HepG2 (cell line): ENCODE data around the gene PIP5K1A. TPM values are rescaled to one million over a fixed set of nuclear protein-coding genes. Genes with fewer than 3 reads are reported as not detected.

Experiments
- ATAC-seq: fragments of 200-7000 bp; cut with Tn5 transposase; 3 replicates; pipeline ENCODE4 v1.9.1; 2020; ENCODE audit warnings: mild to moderate bottlenecking, moderate library complexity
- BruUV-seq: library from RNA; stranded (reverse); fragments of 400-500 nt; replicated peaks from 2 replicates; lab custom pipeline; 2021; lab: Mats Ljungman, UMichigan
- CTCF ChIA-PET: fragments of 300-600 bp; formaldehyde crosslinking; extraction: SDS; loops from one replicate; lab custom pipeline; 2021; ENCODE audit warnings: low total read pairs, inconsistent platforms, low intra/inter-chr PET ratio; lab: Yijun Ruan, JAX
- POLR2A ChIA-PET: fragments of 350-600 bp; sonication (Branson Sonifier 250); formaldehyde crosslinking; loops from one replicate; lab custom pipeline; 2020; ENCODE audit warnings: antibody characterized with exemption, inconsistent platforms; lab: Yijun Ruan, JAX
- DNase-seq: peaks from one replicate; pipeline ENCODE4 v3.0.0-alpha.2; 2015; ENCODE audit warnings: low spot score
- FAIRE-seq: peaks from 3 replicates; lab custom pipeline; 2011; peaks lifted over from hg19 to GRCh38; lab: Jason Lieb, UNC
- H2AFZ ChIP-seq: one replicate; pipeline ENCODE4 v1.6.1; 2011; ENCODE audit warnings: low read length, inconsistent platforms
- H3K27ac ChIP-seq: fragments of 300-600 bp; 3 replicates; pipeline ENCODE4 v1.8.0; 2011; ENCODE audit warnings: mixed run types, mild to moderate bottlenecking, mixed read lengths, low read length, inconsistent platforms; ENCODE audit not compliant: insufficient read depth; ENCODE audit errors: extremely low read length
- H3K27me3 ChIP-seq, 2 experiments: fragments of 200-600 bp in 1 of 2; 2 replicates in 1 of 2; 3 replicates in 1 of 2; pipeline versions ENCODE4 v1.6.0 to v1.8.0; 2011; ENCODE audit warnings: low read length in 2 of 2, mild to moderate bottlenecking in 2 of 2, moderate library complexity in 2 of 2, inconsistent platforms in 1 of 2; ENCODE audit not compliant: insufficient read depth in 2 of 2, control insufficient read depth in 1 of 2
- H3K36me3 ChIP-seq, 2 experiments: fragments of 200-600 bp in 1 of 2; replicated peaks in 1 of 2; 2 replicates in 1 of 2; 3 replicates in 1 of 2; pipeline versions ENCODE4 v1.5.1 to v1.8.0; 2011; ENCODE audit warnings: low read length in 2 of 2, inconsistent platforms in 1 of 2; ENCODE audit not compliant: insufficient read depth in 2 of 2, control insufficient read depth in 1 of 2
- H3K4me1 ChIP-seq: 2 replicates; pipeline ENCODE4 v1.5.1; 2012; ENCODE audit warnings: low read length, inconsistent platforms; ENCODE audit not compliant: insufficient read depth
- H3K4me2 ChIP-seq: 2 replicates; pipeline ENCODE4 v1.6.0; 2011; ENCODE audit warnings: low read depth, low read length, inconsistent platforms
- H3K4me3 ChIP-seq, 3 experiments: fragments of 200-600 bp in 1 of 3; sonication (generic), shearing (Covaris generic) in 1 of 3; replicated peaks in 1 of 3; 2 replicates each; pipeline ENCODE4 v1.5.1; 2011 to 2016; ENCODE audit warnings: low read length in 3 of 3, inconsistent platforms in 2 of 3, low read depth in 2 of 3, mild to moderate bottlenecking in 2 of 3, control low read depth in 1 of 3, mixed read lengths in 1 of 3; ENCODE audit not compliant: insufficient read depth in 1 of 3
- H3K79me2 ChIP-seq: one replicate; pipeline ENCODE4 v1.6.1; 2011; ENCODE audit warnings: low read length, inconsistent platforms; ENCODE audit not compliant: insufficient read depth
- H3K9ac ChIP-seq: 2 replicates; pipeline ENCODE4 v1.6.0; 2011; ENCODE audit warnings: mild to moderate bottlenecking, low read depth, low read length, inconsistent platforms; ENCODE audit not compliant: insufficient read depth
- H3K9me3 ChIP-seq: 2 replicates; pipeline ENCODE4 v1.5.1; 2012; ENCODE audit warnings: mild to moderate bottlenecking, low read length
- H4K20me1 ChIP-seq: 2 replicates; pipeline ENCODE4 v1.6.0; 2011; ENCODE audit warnings: inconsistent platforms, mild to moderate bottlenecking, low read length, moderate library complexity; ENCODE audit not compliant: insufficient read depth
- EEA1 ChIP-seq: sonication (generic); formaldehyde crosslinking; IDR thresholded peaks from 2 replicates; pipeline ENCODE4 v1.5.1; 2020; ENCODE audit warnings: mild to moderate bottlenecking, missing genetic modification reagents, borderline replicate concordance
- FOXJ3 ChIP-seq: sonication (generic); formaldehyde crosslinking; IDR thresholded peaks from 2 replicates; pipeline ENCODE4 v1.4.0; 2020; ENCODE audit warnings: missing genetic modification reagents, mild to moderate bottlenecking, borderline replicate concordance
- HHEX ChIP-seq: IDR thresholded peaks from 2 replicates; pipeline ENCODE4 v1.6.1; 2016; ENCODE audit warnings: control low read depth
- HMGXB3 ChIP-seq: sonication (generic); formaldehyde crosslinking; IDR thresholded peaks from 2 replicates; pipeline ENCODE4 v1.4.0; 2020; ENCODE audit warnings: missing genetic modification reagents, borderline replicate concordance
- LBX2 ChIP-seq: sonication (generic); formaldehyde crosslinking; IDR thresholded peaks from 2 replicates; pipeline ENCODE4 v1.5.0; 2020; ENCODE audit warnings: missing genetic modification reagents, mild to moderate bottlenecking, borderline replicate concordance
- PBX2 ChIP-seq: IDR thresholded peaks from 2 replicates; pipeline ENCODE4 v1.6.1; 2016; ENCODE audit warnings: control low read depth
- PRMT3 ChIP-seq: sonication (generic); formaldehyde crosslinking; IDR thresholded peaks from 2 replicates; pipeline ENCODE4 v1.8.1; 2022; ENCODE audit warnings: low read depth, mild to moderate bottlenecking, moderate library complexity, missing genetic modification reagents, borderline replicate concordance
- RFXANK ChIP-seq: IDR thresholded peaks from 2 replicates; pipeline ENCODE4 v1.6.1; 2016
- SP1 ChIP-seq, 2 experiments: fragments of 450-650 bp in 1 of 2; sonication (generic) in 1 of 2; formaldehyde crosslinking in 1 of 2; IDR thresholded peaks; 2 replicates each; pipeline versions ENCODE4 v1.4.0 to v1.6.1; 2016 to 2020; ENCODE audit warnings: missing genetic modification reagents in 1 of 2
- ZBTB49 ChIP-seq: sonication (generic); formaldehyde crosslinking; IDR thresholded peaks from 2 replicates; pipeline ENCODE4 v1.4.0; 2020; ENCODE audit warnings: missing genetic modification reagents, borderline replicate concordance
- ZFP41 ChIP-seq: sonication (generic); formaldehyde crosslinking; IDR thresholded peaks from 2 replicates; pipeline ENCODE4 v1.4.0; 2020; ENCODE audit warnings: mild to moderate bottlenecking, missing genetic modification reagents, borderline replicate concordance
- ZNF414 ChIP-seq: sonication (generic); formaldehyde crosslinking; IDR thresholded peaks from 2 replicates; pipeline ENCODE4 v1.5.0; 2020; ENCODE audit warnings: missing genetic modification reagents
- ZNF576 ChIP-seq: sonication (generic); formaldehyde crosslinking; IDR thresholded peaks from 2 replicates; pipeline ENCODE4 v1.4.0; 2020; ENCODE audit warnings: mild to moderate bottlenecking, missing genetic modification reagents
- ZNF879 ChIP-seq: sonication (generic); formaldehyde crosslinking; IDR thresholded peaks from 2 replicates; pipeline ENCODE4 v1.8.1; 2023; ENCODE audit warnings: missing genetic modification reagents
- WGBS: methylation state at CpG from one replicate; pipeline ENCODE4 v1.1.6; 2017; ENCODE audit warnings: low lambda C conversion rate; 5-methylcytosine and 5-hydroxymethylcytosine counted together
- in situ Hi-C: cut with HindIII; loops from 2 replicates; pipeline ENCODE4 v1.10.0; 2017; ENCODE audit warnings: low pct_unique_long_range_greater_than_20kb; ENCODE audit not compliant: extremely low pct_ligation_motif_present
- intact Hi-C: fragments of 100-400 bp; cut with micrococcal nuclease; formaldehyde crosslinking; loops from one replicate; pipeline ENCODE4 v1.10.0; 2022; ENCODE audit not compliant: unreplicated experiment
- polyA plus RNA-seq, 8 experiments: library from polyadenylated mRNA; depleted of rRNA in 3 of 8; stranded (reverse) in 7 of 8; unstranded in 1 of 8; fragments of >200 nt; fragmentation: Illumina TruSeq in 4 of 8; extraction: Trizol in 4 of 8; gene quantifications; 2 replicates each; pipeline versions ENCODE4 v1.2.1 to v1.2.3, GENCODE V29; 2011 to 2016; ENCODE audit warnings: low read depth in 4 of 8, missing spikeins in 1 of 8, mixed read lengths in 1 of 8; ENCODE audit not compliant: insufficient read depth in 1 of 8
- total RNA-seq, 5 experiments: library from RNA; depleted of rRNA; stranded (reverse); fragments of >200 nt; fragmentation: Illumina TruSeq; extraction: Trizol; gene quantifications; 2 replicates each; pipeline ENCODE4 v1.2.3, GENCODE V29; 2016; ENCODE audit warnings: low read depth in 1 of 5

PIP5K1A gene
- total and polyA plus RNA-seq, 2 of the 13 experiments (the other 11 are each of a cell fraction or from before 2014, with no cell fraction given) = 45.3 to 65.1 TPM

GRCh38 chr1:151187205-151187604 lies 11.1 kb upstream of the PIP5K1A start:
- ChIA-PET POLR2A (no interaction called here), CTCF (no interaction called here)
- Histone ChIP-seq H3K9me3 (no peaks in the 10 kb centered on the region), H3K4me1 (peaks cover 29% of the 10 kb centered on the region), H3K4me2 (no peak overlapping the region), H2AFZ (no peak overlapping the region), H4K20me1 (no peaks in the 10 kb centered on the region), H3K27me3 (no peaks in the 10 kb centered on the region), H3K36me3 (peaks cover 5 to 24% of the 10 kb centered on the region in 2 experiments), H3K4me3 (no peak overlapping the region), H3K79me2 (peaks cover 15% of the 10 kb centered on the region), H3K27ac (no peak overlapping the region), H3K9ac (no peak overlapping the region)
- WGBS = 97% methylated on average over 1 of the region's 1 CpG
- intact Hi-C loops = no loop called here
- in situ Hi-C loops = no loop called here
- FAIRE-seq (no peak), ATAC-seq (no peak), DNase-seq (no peak)
- BruUV-seq = no TSS peak
- no peak for TF ChIP-seq FOXJ3 (CRISPR knock-in tag)
- TF ChIP-seq LBX2 (CRISPR knock-in tag) = no peak
- TF ChIP-seq ZNF879 (CRISPR knock-in tag) = no peak
- TF ChIP-seq PRMT3 (CRISPR knock-in tag) = no peak
- TF ChIP-seq ZNF576 (CRISPR knock-in tag) = no peak
- no peak for TF ChIP-seq ZNF414
- no peak for TF ChIP-seq RFXANK (CRISPR knock-in tag)
- no peak for TF ChIP-seq EEA1
- no peak for TF ChIP-seq ZFP41
- TF ChIP-seq HMGXB3 = no peak
- TF ChIP-seq HHEX (CRISPR knock-in tag) = no peak
- no peak for TF ChIP-seq SP1 (IDR thresholded peaks at IDR 0.05)
- TF ChIP-seq SP1 (CRISPR knock-in tag; IDR thresholded peaks at IDR 0.05) = no peak
- no peak for TF ChIP-seq ZBTB49 (CRISPR knock-in tag)
- no peak for TF ChIP-seq PBX2
